ENCODE measurements around the gene SSH3. TPM values are rescaled to one million over a fixed set of nuclear protein-coding genes. Genes with fewer than 3 reads are reported as not detected.

Gene SSH3
- total and polyA plus RNA-seq, 2 of the 8 experiments (the other 6 are each of a cell fraction or from before 2014, with no cell fraction given): 16.9 to 19.8 TPM

DNA sequence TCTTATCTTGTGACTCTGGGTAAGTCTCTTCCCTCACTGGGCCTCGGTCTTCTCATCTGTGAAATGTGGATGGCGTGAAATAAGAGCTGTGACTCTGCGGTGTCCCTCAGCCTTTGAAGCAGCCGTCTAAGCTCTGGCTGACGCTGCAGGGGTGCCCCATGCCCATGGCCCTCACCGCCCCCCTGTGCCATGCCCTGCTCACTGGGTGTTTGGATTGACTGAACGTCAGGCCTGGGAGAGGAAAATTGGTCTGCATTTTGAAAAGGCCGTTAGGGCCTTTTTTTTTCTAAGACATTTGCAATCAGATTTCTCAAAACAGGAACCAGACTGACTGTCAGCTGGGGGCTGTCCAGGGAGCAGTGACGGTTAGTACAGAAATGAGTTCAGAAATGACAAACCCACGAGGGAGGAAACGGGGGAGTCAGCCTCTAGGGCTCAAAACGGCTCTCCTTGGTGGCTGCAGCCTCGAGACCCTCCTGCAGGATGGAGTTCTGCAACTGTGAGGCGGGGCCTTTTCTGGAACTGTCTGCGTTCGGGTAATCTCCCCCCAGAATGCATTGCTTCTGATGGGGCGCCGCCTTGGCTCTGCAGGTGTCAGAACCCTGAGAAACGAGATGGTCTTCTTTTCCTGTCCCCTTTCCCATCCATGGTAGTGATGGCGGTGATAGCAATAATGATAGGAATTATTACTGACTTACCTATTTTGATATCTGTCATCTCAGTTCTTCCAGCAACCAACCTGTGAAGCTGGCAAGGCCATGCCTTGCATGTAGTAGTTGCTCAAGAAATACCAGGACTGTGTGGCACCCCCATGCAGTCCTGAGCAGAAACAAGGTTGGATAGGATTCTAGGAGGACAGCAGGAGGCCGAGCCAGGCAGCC is 35.0 kb upstream of the SSH3 start:
- ChIA-PET POLR2A (ENCODE audit: partially characterized antibody) (interaction anchor here (1.1 to 2.0 kb wide), 7 partner anchors 11 to 83 kb away, joined by 3 to 15 read pairs (median 4); partner anchors contain the start of genes ANKRD13D and SSH3), CTCF (ENCODE audit: partially characterized antibody) (interaction anchor here (0.8 to 13.0 kb wide), 8 partner anchors 11 to 202 kb away, joined by 3 to 186 read pairs (median 5); no protein-coding TSS in a partner anchor)
- Histone ChIP-seq H3K4me2 (ENCODE audit: insufficient read depth in 1 of 2, low read depth in 2 of 2, low read length in 2 of 2) (peak overlapping the region in 1 of 2 experiments; percentile 73; a peak in 1 of 4 replicates), H2AK5ac (ENCODE audit: low read depth, low read length) (no peak overlapping the region), H3K4me3 (ENCODE audit: extremely low read depth in 1 of 4, insufficient read depth in 2 of 4, low read depth in 3 of 4, low read length in 4 of 4) (peak overlapping the region in 3 of 4 experiments; percentile 73 to 90 (median 74); a peak in 2 of 8 replicates), H3K9me3 (ENCODE audit: insufficient read depth in 2 of 2, low read depth in 1 of 2, low read length in 1 of 2) (no peaks in the 10 kb centered on the region), H3K27me3 (replicated peaks in 1 of 4; ENCODE audit: control insufficient read depth in 3 of 4, extremely low read depth in 1 of 4, insufficient read depth in 3 of 4, low read length in 3 of 4) (peaks cover 0 to 3% (median 0%) of the 10 kb centered on the region in 4 experiments; a peak in 3 of 7 replicates), H4K20me1 (replicated peaks in 1 of 2; ENCODE audit: control insufficient read depth in 1 of 2, insufficient read depth in 2 of 2, low read length in 2 of 2) (peaks cover 15 to 32% of the 10 kb centered on the region in 2 experiments), H3K23ac (ENCODE audit: insufficient read length) (no peak overlapping the region), H3K79me2 (ENCODE audit: control insufficient read depth in 1 of 2, insufficient read depth in 2 of 2, low read length in 2 of 2) (peaks cover 0 to 60% of the 10 kb centered on the region in 2 experiments; a peak in 3 of 4 replicates), H3K4me1 (replicated peaks in 1 of 4; ENCODE audit: control insufficient read depth in 3 of 4, insufficient read depth in 4 of 4, low read length in 3 of 4) (peaks cover 8 to 30% (median 27%) of the 10 kb centered on the region in 4 experiments), H2AFZ (ENCODE audit: low read length) (no peak overlapping the region), H3K9ac (replicated peaks in 1 of 4; ENCODE audit: extremely low read depth in 1 of 4, low read depth in 3 of 4, low read length in 3 of 4) (no peak overlapping the region; a peak in 1 of 7 replicates), H3K23me2 (ENCODE audit: low read depth, low read length) (peaks cover 4% of the 10 kb centered on the region), H3K79me1 (ENCODE audit: low read depth, low read length) (peaks cover 21% of the 10 kb centered on the region), H2BK120ac (replicated peaks; ENCODE audit: low read depth, low read length) (no peak overlapping the region), H3K27ac (ENCODE audit: low read depth, low read length) (no peak overlapping the region), H2BK20ac (ENCODE audit: low read length) (no peak overlapping the region), H2BK5ac (ENCODE audit: low read depth, low read length) (no peak overlapping the region; the same call in 1 of the 2 replicates), H3K56ac (replicated peaks; ENCODE audit: insufficient read length, low read depth, low read length) (no peak overlapping the region), H3K36me3 (ENCODE audit: control insufficient read depth in 2 of 4, insufficient read depth in 4 of 4, low read length in 3 of 4) (peaks cover 0 to 3% (median 0%) of the 10 kb centered on the region in 4 experiments; a peak in 2 of 8 replicates), H4K91ac (replicated peaks; ENCODE audit: insufficient read length, low read length) (no peak overlapping the region), H3K18ac (ENCODE audit: extremely low read depth, low read length) (no peak overlapping the region), H2BK12ac (ENCODE audit: low read depth, low read length) (no peak overlapping the region), H3K14ac (ENCODE audit: insufficient read length) (no peak overlapping the region), H2BK15ac (ENCODE audit: low read length) (no peak overlapping the region), H3K4ac (replicated peaks; ENCODE audit: insufficient read length, low read depth, low read length) (no peak overlapping the region), H4K5ac (ENCODE audit: insufficient read length, low read depth, low read length) (no peak overlapping the region), H4K8ac (ENCODE audit: extremely low read depth, insufficient read depth, low read length) (no peak overlapping the region)
- DNase-seq (ENCODE audit: low read depth in 1 of 2, low spot score in 2 of 2): no peak
- 91% methylated on average over 21 of the region's 21 CpGs; no CpG with 5 or more reads in 1 of the 2 experiments for WGBS, 2 experiments (ENCODE audit: extremely low coverage in 1 of 2, insufficient coverage in 1 of 2, insufficient read length in 1 of 2, insufficient replicate concordance in 2 of 2, low coverage in 1 of 2, low lambda C conversion rate in 2 of 2, missing lambda C conversion rate in 1 of 2)
- FAIRE-seq: no peak
- TF ChIP-seq SP2 (IDR thresholded peaks at IDR 0.05; ENCODE audit: low read length): no peak
- no peak for TF ChIP-seq GTF2F1 (IDR thresholded peaks at IDR 0.05; ENCODE audit: borderline replicate concordance, low read depth, low read length)
- no peak for TF ChIP-seq RBBP5 (IDR thresholded peaks at IDR 0.05; ENCODE audit: borderline replicate concordance, low read depth, low read length)
- no peak for TF ChIP-seq KDM4A (IDR thresholded peaks at IDR 0.05; ENCODE audit: low read depth, low read length, severe bottlenecking)
- TF ChIP-seq SP1 (IDR thresholded peaks at IDR 0.05; ENCODE audit: low read depth, low read length): no peak
- no peak for TF ChIP-seq SP4 (IDR thresholded peaks at IDR 0.05; ENCODE audit: low read length)
- no peak for TF ChIP-seq CTBP2 (IDR thresholded peaks at IDR 0.05; ENCODE audit: borderline replicate concordance, insufficient read depth, insufficient read length, low read length)
- no peak for TF ChIP-seq HDAC6 (IDR thresholded peaks at IDR 0.05; ENCODE audit: low read depth, low read length)
- no peak for TF ChIP-seq SIN3A (conservative IDR thresholded peaks at IDR 0.05 in 1 of 2, IDR thresholded peaks at IDR 0.05 in 1 of 2; ENCODE audit: low read depth in 1 of 2, low read length in 2 of 2)
- TF ChIP-seq, protein P1, sequence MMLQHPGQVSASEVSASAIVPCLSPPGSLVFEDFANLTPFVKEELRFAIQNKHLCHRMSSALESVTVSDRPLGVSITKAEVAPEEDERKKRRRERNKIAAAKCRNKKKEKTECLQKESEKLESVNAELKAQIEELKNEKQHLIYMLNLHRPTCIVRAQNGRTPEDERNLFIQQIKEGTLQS (IDR thresholded peaks at IDR 0.05; ENCODE audit: insufficient read depth, low read depth, low read length): no peak
